Breast epithelium (tissue), 3 donors: Measurements from ENCODE around the gene CCDC91.

ENCODE experiments used
- POLR2A ChIP-seq: fragments of 450-650 bp; IDR thresholded peaks from one replicate; pipeline ENCODE4 v1.6.1; 2016; ENCODE audit warnings: antibody characterized with exemption, mild to moderate bottlenecking, moderate library complexity
- TF ChIP-seq, protein P1 (sequence below), 3 donors: fragments of 450-650 bp; IDR thresholded peaks; one replicate each; pipeline ENCODE4 v1.5.1; 2016 to 2017; ENCODE audit warnings: antibody characterized with exemption in 3 of 3, mild to moderate bottlenecking in 3 of 3, moderate library complexity in 3 of 3

DNA sequence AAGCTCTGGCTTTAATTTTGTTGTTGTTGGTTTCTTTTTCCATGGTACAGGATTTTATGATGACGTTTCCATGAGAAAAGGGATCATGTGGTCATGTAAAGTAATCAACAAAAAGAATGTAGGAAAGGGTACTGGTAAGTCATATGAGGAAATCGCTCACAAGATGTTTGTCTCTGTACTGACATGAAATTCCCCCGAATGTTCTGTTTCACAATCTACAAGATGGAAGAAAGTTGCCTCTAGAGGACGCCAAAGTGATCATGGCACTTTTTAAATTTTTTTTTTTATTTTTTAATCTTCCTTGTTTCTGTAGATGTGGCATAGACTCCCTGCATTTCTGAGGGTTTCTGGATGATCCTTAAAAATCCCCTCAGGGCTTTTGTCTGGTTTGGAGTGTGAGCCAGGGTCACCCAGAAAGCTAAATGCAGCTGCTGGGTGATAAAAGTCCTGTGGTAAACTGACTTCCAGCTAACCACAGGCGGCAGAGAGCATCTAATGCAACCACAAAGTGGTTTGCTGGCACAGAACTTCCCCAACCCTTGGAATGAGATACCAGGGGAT is 393.5 kb downstream of the CCDC91 start:
- TF ChIP-seq, protein P1, sequence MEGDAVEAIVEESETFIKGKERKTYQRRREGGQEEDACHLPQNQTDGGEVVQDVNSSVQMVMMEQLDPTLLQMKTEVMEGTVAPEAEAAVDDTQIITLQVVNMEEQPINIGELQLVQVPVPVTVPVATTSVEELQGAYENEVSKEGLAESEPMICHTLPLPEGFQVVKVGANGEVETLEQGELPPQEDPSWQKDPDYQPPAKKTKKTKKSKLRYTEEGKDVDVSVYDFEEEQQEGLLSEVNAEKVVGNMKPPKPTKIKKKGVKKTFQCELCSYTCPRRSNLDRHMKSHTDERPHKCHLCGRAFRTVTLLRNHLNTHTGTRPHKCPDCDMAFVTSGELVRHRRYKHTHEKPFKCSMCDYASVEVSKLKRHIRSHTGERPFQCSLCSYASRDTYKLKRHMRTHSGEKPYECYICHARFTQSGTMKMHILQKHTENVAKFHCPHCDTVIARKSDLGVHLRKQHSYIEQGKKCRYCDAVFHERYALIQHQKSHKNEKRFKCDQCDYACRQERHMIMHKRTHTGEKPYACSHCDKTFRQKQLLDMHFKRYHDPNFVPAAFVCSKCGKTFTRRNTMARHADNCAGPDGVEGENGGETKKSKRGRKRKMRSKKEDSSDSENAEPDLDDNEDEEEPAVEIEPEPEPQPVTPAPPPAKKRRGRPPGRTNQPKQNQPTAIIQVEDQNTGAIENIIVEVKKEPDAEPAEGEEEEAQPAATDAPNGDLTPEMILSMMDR (IDR thresholded peaks at IDR 0.05): no peak
- TF ChIP-seq POLR2A: no peak
